GM12801 (cell line): ENCODE results near the gene MLPH.

Source experiments
- TF ChIP-seq, protein P1 (sequence below): IDR thresholded peaks from one replicate; pipeline ENCODE4 v1.5.1; 2011; ENCODE audit warnings: control low read depth; ENCODE audit not compliant: insufficient read length; ENCODE audit errors: extremely low read depth

MLPH gene

DNA sequence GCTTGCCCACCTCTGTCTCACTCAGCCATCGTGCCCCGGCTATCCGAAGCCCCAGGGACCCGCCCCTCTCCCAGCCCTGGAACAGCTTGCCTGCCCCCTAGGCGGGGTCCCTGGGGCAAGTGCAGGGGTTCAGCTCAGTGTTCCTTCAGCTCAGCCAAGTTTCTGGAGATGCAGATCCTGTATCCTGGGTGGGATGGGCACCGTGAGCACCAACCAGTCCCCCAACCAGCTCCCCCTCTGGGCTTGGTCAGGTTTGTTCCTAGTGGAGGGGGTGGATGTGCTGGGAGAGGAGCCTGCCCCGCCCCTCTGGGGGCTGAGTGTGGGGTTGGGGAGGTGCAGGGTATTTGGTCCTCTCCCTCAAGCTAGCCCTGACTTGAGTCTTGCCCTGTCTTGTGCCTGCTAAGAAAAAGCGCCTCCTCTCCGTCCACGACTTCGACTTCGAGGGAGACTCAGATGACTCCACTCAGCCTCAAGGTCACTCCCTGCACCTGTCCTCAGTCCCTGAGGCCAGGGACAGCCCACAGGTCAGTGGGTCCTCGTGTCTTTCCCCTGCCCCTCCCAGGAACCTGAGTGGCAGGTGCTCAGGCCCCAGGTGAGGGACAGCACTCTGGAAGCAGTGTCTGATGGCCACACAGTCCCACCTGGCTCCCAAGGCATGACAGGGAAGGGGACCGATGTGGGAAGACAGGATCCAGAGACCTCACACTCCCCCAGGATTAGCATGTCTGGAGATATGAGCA, 32.6 kb downstream of the MLPH start:
- TF ChIP-seq, protein P1, sequence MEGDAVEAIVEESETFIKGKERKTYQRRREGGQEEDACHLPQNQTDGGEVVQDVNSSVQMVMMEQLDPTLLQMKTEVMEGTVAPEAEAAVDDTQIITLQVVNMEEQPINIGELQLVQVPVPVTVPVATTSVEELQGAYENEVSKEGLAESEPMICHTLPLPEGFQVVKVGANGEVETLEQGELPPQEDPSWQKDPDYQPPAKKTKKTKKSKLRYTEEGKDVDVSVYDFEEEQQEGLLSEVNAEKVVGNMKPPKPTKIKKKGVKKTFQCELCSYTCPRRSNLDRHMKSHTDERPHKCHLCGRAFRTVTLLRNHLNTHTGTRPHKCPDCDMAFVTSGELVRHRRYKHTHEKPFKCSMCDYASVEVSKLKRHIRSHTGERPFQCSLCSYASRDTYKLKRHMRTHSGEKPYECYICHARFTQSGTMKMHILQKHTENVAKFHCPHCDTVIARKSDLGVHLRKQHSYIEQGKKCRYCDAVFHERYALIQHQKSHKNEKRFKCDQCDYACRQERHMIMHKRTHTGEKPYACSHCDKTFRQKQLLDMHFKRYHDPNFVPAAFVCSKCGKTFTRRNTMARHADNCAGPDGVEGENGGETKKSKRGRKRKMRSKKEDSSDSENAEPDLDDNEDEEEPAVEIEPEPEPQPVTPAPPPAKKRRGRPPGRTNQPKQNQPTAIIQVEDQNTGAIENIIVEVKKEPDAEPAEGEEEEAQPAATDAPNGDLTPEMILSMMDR = no peak

DNA sequence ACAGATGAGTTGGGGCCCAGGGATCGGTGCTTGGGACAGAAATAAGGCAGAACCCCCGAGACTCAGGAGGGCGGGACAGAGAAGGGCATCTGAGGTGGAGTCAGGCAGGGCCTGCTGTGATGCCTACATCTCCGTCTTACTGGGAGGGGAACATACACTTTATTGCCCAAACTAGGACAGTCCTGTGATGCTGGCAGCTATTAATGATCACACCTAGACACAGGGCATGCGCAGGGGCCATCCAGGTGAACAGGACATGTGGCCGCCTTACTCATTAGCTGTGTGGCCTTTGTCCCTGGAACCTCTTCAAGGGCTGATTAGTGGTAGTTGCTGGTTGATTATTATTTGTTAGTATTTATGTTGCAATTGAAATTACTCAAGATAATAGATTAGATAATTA, 33.2 kb downstream of the MLPH start:
- TF ChIP-seq, protein P1 = no peak

DNA sequence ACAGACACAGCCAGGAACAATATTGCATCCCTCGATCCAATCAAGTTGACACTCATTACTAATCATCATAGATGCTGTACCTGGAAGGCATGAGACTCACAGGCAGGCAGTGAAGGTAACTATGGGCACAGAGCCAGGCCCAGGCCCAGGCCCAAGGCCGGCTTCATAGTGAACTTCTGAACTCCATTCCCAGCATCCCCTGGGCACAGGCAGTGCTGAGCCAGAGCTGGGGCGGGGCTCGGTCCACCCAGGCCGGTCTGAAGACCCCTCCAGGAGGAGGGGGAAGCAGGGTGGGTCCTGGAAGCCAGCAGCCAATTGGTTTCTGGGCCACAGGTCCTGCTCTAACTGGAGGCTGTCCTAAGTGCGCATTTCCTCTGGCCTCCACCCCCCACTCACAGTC, 37.6 kb downstream of the MLPH start:
- TF ChIP-seq, protein P1 = no peak

DNA sequence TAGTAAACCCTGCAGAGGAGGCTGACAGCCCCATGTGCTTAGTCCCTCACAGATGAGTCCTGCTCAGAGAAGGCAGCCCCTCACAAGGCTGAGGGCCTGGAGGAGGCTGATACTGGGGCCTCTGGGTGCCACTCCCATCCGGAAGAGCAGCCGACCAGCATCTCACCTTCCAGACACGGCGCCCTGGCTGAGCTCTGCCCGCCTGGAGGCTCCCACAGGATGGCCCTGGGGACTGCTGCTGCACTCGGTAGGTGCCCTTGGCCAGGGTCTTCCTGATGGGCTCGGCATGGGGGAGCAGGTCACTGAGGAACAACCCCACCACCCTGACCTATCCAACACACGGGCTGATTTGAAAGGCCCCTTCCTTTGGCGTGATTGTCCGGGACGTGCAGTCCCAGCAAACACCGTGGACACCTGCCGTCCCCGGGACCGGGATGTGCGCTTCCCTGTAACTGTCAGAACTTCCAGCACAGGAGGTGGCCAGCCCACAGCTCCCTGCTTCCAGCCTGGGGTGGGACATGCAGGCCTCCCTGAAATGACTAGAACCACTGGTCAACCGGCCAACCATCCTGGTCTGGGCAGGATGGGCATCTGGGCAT, 38.6 kb downstream of the MLPH start:
- TF ChIP-seq, protein P1 = no peak

DNA sequence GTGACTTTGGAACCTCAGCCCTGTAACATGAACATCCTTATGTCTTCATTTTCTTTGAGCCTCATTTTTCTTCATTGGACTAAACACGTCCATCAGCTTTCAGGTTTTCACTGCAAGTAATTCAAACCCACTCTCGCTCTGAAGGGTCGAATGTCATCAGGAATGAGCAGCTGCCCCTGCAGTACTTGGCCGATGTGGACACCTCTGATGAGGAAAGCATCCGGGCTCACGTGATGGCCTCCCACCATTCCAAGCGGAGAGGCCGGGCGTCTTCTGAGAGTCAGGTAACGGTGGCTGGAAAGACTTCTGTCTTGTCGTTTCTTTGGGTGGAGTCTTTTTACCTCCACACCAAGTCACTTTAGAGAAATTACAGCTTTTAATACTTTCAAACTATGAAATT, 40.2 kb downstream of the MLPH start:
- TF ChIP-seq, protein P1 = no peak

DNA sequence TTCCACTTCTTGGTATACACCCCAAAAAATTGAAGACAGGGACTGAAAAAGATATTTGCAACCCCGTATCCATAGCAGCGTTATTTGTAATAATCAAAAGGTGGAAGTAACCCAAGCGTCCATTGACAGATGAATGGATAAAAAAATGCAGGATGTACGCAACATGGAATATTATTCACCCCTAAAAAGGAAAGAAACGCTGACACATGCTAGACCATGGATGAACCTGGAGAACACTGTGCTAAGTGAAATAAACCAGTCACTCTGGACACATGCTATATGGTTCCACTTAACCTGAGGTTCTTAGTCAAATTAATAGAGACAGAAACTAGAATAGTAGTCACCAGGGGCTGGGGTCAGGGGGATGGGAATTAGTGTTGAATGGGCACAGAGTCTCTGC, 40.7 kb downstream of the MLPH start:
- TF ChIP-seq, protein P1 = no peak

DNA sequence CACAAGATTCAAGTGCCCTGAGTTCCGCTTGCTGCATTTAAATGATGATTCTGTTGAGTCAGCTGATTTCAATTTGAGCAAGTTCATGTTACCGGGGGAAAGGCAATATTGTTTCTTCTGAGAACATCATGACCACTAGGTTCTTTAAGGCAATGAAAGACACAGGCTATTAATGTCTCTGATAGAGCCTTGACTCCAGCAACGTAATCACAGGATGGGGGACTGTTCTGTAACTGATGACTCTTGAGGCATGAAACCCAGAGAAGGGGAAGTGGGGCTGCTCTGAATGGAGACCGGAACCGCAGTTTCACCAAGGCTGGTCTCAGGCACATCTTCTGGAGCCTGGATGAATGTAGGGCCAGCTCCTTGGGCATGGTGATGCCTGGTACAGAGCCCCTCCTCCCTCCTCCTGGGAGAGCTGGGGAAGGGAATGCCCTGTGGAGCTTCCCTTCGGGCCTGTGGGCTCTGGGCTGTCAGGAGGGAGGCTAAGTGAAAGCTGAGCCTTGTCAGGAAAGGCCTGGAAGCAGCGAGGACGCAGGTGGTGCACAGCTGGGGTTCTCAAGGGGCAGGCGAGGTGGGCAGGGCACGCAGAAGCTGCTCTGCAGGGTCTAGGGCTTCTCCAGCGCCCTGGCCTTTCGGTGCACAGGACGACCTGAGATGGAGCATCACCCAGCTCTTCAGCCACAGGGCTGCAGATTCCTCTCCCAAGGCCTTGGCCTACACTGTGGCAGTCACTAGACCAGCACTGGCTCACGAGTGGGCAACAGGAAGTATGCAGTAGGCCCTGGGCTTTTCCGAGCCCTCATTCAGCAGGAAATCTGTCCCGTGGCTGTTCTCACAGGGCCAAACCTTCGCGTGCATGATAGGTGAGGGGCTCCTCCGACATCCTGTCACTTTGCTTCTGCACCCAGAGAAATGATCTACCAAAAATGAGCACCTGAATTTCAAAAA, 42.7 kb downstream of the MLPH start:
- TF ChIP-seq, protein P1 = no peak
